HT-29 (cell line): ENCODE measurements around the gene HS6ST2. TPM values are rescaled to one million over a fixed set of nuclear protein-coding genes. Genes with fewer than 3 reads are reported as not detected.
A peak's percentile ranks its signal among the peaks of the same experiment; 100 is the strongest.

Experiments used
- DNase-seq: peaks from one replicate; pipeline ENCODE4 v3.0.0-alpha.2; 2015; ENCODE audit warnings: low spot score
- total RNA-seq: library from RNA; depleted of rRNA; stranded (reverse); fragments of >200 nt; shearing (Covaris generic); gene quantifications from 2 replicates; pipeline ENCODE4 v1.2.3, GENCODE V29; 2014

HS6ST2 gene
- total RNA-seq, 1 experiment from 2014 or later: not detected

DNA sequence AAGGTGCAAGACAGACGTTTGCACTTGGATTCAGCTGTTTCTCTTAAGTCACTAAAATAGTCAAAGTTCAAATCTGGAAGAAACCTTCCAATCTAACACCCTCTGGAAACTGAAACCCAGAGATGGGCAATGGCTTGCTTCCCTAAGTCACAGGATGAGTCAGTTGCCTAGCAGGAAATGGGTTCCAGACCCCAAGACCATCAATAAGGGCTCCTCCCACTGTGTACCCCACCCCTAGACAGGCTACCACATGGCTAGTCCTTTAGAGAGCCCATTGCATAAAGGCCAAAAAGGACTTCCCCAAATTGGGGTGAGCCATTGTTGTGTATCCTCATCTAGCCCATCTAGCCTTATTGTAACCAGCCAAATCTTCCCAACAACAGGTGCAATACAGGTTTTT lies 216.2 kb downstream of the HS6ST2 start:
- no peak for DNase-seq

DNA sequence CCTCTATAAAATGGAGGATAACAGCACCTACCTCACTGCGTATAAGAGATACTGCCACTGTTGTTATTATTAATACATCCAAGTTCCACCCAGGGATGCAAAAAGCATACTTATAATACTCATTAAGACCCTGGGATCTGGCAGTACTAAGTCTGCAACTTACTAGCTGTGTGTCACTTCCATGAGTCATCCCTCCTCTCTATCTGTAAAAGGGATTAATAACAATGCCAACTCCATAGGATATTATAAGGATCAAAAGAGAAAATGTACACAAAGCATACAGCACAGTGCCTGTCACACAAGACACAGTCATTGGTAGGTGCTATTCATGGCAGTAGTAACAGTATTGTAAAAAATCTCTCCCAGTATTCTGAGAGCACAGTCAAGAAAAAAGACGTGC lies 216.7 kb downstream of the HS6ST2 start:
- DNase-seq: no peak

DNA sequence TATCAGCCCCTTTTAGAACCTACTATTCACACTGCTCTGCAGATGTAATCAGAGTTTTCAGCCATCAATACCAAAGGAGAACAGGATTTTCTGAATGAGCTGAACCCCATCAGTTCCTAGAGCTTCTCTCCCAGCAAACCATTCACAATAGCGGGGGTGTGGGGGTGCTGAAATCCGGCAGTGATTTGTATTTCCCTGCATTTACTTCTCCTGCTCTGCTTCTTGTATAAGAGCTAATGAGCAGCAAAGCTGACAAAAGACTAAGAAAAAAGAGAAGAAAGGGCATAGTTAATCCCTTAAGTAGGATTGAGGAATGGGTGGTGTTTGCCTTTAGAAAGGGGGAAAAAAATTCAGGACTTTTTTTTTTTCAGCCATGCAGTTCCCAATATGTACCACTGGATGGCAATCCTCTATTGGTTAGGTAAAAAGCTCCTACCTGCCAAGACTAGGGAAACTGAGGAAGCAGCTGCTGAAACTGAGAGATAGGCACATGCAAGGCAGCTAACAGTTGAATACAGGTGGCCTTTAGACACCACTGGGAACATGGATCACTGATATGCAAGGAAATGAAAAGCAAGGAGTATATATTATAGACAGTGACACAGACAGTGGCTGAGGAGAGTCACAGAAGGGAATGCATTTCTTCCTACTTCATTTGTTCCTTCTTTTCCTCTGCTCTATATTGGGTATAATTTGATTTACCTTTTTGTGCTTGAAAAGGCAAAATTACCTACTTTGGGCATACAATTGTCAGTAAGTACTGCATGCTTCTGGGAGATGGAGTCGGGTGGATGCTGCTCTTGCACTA lies 217.9 kb downstream of the HS6ST2 start:
- peak; percentile 24 for DNase-seq

GRCh38 chrX:132738951-132739350 lies 219.5 kb downstream of the HS6ST2 start:
- DNase-seq: no peak

DNA sequence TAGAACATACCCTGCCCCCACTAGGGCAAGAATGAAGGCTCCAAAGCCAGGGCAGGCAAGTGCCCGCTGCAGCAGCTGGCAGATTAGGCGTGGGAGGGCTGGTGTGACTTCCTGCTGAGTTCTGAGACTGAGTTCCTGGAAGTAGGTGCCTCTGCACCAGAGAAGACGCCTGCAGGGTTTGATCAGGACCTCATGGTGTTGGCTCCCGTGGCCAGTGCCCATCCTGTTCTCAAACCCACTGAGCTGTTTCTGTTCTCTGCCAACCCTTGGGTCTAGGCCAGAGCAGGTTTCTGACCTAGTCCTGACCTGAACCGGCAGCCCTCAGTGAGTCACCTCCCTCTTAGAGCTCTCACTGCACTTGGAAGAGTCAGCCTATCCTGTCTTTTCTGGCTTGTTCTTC lies 220.7 kb downstream of the HS6ST2 start:
- no peak for DNase-seq

GRCh38 chrX:132732236-132732635 lies 226.2 kb downstream of the HS6ST2 start:
- no peak for DNase-seq

GRCh38 chrX:132730726-132731125 lies 227.7 kb downstream of the HS6ST2 start:
- DNase-seq: no peak

- DNase-seq: no peak
Observed at GRCh38 chrX:132730266-132730665, 228.2 kb downstream of the HS6ST2 start.

GRCh38 chrX:132728296-132728695 lies 230.1 kb downstream of the HS6ST2 start:
- DNase-seq: no peak

- DNase-seq: no peak
Observed at GRCh38 chrX:132718431-132718958, 239.9 kb downstream of the HS6ST2 start.

GRCh38 chrX:132716006-132716405 lies 242.4 kb downstream of the HS6ST2 start:
- DNase-seq: peak; percentile 9

GRCh38 chrX:132714913-132715312 lies 243.5 kb downstream of the HS6ST2 start:
- no peak for DNase-seq

- no peak for DNase-seq
Observed at GRCh38 chrX:132712350-132712749, 246.1 kb downstream of the HS6ST2 start.

GRCh38 chrX:132710656-132711155 lies 247.7 kb downstream of the HS6ST2 start:
- DNase-seq: no peak

DNA sequence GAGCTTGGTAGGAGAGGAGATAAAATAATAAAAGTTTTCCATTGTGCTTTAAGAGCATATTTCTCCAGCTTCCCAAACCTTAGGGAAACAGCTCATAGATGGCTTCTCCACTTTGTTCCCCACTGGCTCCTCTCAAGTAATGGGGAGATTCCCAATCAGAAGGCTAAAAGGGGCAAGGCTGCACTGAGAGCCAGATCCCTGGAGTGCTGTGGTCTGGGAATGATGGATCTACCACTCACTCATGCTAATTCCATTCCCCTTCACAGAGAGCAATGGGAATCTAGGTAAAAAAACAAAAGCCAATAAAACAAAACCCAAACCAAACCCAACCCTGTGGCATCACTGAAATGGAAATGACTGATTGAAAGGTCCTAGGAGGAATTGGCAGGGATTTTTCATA lies 249.9 kb downstream of the HS6ST2 start:
- no peak for DNase-seq

DNA sequence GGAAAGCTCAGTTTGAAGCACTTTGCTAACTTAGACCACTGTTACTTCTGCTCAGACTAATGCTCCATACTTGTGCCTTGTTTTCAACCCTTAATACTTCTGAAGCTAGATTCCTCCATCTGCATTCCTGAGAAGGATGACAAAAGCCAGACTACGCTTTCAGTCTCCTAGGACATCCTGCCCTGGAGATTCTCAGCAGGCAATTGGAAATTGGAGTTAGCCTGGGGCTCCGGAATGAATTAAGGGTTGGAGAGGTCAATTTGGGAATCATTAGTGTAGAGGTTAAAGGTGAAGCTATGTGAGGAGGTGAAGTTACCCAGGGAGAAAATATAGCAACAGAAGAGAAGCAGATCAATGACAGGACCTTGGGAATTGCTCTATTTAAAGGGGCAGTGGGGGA lies 253.7 kb downstream of the HS6ST2 start:
- no peak for DNase-seq

DNA sequence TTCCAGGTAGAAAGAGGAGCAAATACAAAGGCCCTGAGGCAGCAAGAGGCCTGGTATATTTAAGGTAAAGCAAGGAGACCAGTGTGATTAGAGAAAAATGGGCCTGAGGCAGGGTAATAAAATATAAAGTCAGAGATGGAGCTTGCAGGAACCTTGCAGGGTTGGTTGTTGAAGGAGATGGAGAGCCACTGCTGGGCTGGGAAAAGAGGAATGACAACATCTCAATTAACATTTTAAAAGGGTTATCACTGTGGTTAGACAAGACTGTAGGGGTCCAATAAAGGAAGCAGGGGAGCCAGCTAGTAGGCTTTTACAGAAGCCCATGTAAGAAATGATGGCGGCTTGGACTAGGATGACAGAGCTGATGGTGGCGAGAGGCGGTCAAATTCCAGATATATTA lies 264.0 kb downstream of the HS6ST2 start:
- DNase-seq: no peak

- no peak for DNase-seq
Observed at GRCh38 chrX:132692526-132692925, 265.9 kb downstream of the HS6ST2 start.

GRCh38 chrX:132692066-132692465 lies 266.4 kb downstream of the HS6ST2 start:
- DNase-seq: no peak

DNA sequence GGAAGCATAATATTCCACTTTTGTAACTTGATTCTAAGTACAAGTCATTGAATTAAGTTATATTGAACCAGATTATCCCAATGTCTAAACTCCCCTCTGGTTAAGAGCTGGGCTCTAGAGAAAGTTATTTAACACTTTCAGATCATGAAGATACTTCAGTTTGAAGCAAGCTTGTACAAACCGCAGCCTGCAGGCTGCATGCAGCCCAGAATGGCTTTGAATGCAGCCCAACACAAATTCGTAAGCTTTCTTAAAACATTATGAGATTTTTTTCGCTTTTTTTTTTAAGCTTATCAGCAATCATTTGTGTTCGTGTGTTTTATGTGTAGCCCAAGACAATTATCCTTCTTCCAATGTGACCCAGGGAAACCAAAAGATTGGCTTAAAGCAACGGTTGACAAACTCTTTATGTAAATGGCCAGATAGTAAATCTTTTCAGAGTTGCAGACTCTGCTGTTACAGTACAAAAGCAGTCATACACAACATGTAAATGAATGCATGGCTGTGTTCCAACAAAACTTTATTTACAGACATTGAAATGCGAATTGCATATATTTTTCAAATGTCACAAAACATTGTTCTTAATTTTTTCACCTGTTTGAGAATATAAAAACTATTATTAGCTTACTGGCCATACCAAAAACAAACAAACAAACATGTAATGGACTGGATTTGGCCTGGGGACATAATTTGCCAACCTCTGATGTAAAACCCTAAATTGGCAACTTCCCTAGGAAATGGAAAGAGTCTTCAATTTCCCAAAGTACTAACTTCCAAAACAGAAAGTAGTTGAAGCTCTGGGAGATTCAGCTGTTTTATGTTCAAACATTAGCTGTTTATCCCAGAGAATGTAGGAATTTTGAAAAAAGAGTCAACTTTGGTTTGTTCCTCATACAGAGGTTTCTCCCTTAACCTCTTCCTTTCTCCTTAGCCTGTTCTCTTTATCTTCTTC lies 268.5 kb downstream of the HS6ST2 start:
- no peak for DNase-seq

DNA sequence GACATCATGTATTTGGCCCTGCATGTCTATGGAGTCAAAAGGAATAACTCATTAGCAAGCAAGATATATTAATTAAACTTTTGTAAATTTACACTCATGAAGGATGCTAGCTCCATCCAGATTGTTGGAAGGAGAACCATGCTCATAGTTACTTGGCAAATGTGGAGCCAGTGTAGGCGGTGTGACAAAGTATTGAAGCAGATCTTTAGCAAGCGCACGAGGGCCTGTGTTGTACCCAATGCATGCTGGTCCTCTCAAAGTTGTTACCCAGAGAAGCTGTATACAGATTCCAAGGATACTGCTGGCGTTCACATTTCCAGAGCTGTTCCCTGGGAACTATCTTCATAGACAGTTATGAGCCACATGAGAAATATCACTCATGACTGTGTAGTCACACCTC lies 273.2 kb downstream of the HS6ST2 start:
- no peak for DNase-seq

- no peak for DNase-seq
Observed at GRCh38 chrX:132677233-132677716, 281.2 kb downstream of the HS6ST2 start.
